K562 (cell line): ENCODE measurements around the gene SPAG7. TPM values are rescaled to one million over a fixed set of nuclear protein-coding genes. Genes with fewer than 3 reads are reported as not detected.

Source experiments
- ATF7 ChIP-seq: fragments of 450-650 bp; IDR thresholded peaks from 2 replicates; pipeline ENCODE4 v1.7.1; 2014; ENCODE audit warnings: mild to moderate bottlenecking, moderate library complexity
- HBP1 ChIP-seq: fragments of 450-650 bp; formaldehyde crosslinking; IDR thresholded peaks from 2 replicates; pipeline ENCODE4 v1.4.0; 2022; ENCODE audit warnings: missing genetic modification characterization
- MGA ChIP-seq: fragments of 450-650 bp; IDR thresholded peaks from 2 replicates; pipeline ENCODE4 v1.6.1; 2016; ENCODE audit warnings: mild to moderate bottlenecking, moderate library complexity
- NFIC ChIP-seq: fragments of 450-650 bp; IDR thresholded peaks from 2 replicates; pipeline ENCODE4 v1.6.1; 2017; ENCODE audit warnings: mild to moderate bottlenecking, inconsistent platforms
- NUFIP1 ChIP-seq: fragments of 450-650 bp; IDR thresholded peaks from 2 replicates; pipeline ENCODE4 v1.6.1; 2018; ENCODE audit not compliant: partially characterized antibody
- PBX2 ChIP-seq, 2 experiments: IDR thresholded peaks in 1 of 2; conservative IDR thresholded peaks in 1 of 2; 2 replicates each; pipeline ENCODE4 v1.6.1; 2016; ENCODE audit warnings: low read depth in 2 of 2, mild to moderate bottlenecking in 1 of 2, missing compliant biosample characterization in 1 of 2, missing genetic modification characterization in 1 of 2, moderate library complexity in 1 of 2
- PRPF4 ChIP-seq: fragments of 200-400 bp; formaldehyde crosslinking; IDR thresholded peaks from one replicate; pipeline ENCODE4 v1.6.1; 2017; ENCODE audit warnings: low read length, low read depth, mild to moderate bottlenecking; ENCODE audit not compliant: insufficient read depth, poor library complexity, severe bottlenecking
- USF2 ChIP-seq: sonication (generic); formaldehyde crosslinking; IDR thresholded peaks from 2 replicates; pipeline ENCODE4 v1.5.0; 2020; ENCODE audit warnings: missing genetic modification reagents
- ZC3H4 ChIP-seq: sonication (generic); formaldehyde crosslinking; IDR thresholded peaks from 2 replicates; pipeline ENCODE4 v1.9.0; 2021; ENCODE audit warnings: missing genetic modification reagents, borderline replicate concordance
- polyA plus RNA-seq, 8 experiments: library from polyadenylated mRNA; depleted of rRNA in 4 of 8; stranded (reverse) in 5 of 8; unstranded in 3 of 8; fragments of >200 nt; fragmentation: Nextera tagmentation in 2 of 8; fragmentation: Illumina TruSeq in 1 of 8; extraction: Ambion mirVana in 2 of 8; extraction: Trizol in 1 of 8; gene quantifications; 2 replicates each; pipeline versions ENCODE4 v1.2.1 to v1.2.3, GENCODE V29; 2011 to 2014; ENCODE audit warnings: inconsistent platforms in 1 of 8, missing spikeins in 1 of 8
- total RNA-seq, 7 experiments: library from RNA; depleted of rRNA in 6 of 7; stranded (reverse); fragments of >200 nt in 6 of 7; fragmentation: Illumina TruSeq in 2 of 7; extraction: Trizol in 2 of 7; gene quantifications; 2 replicates each; pipeline versions ENCODE4 v1.2.1 to v1.2.3, GENCODE V29; 2011 to 2021; ENCODE audit warnings: low replicate concordance in 1 of 7

The SPAG7 gene
- total and polyA plus RNA-seq, 9 of the 15 experiments (the other 6 are each of a cell fraction or from before 2014, with no cell fraction given) = 5.6 to 53.5 (median 36.3) TPM

GRCh38 chr17:4949321-4950074 lies 18.1 kb downstream of the SPAG7 start (continued):
- TF ChIP-seq MGA (peak; percentile 90), NFIC (peak; percentile 56), PBX2 (CRISPR knock-in tag; IDR thresholded peaks at IDR 0.05; ENCODE audit: low read depth) (no peak), PBX2 (tag; conservative IDR thresholded peaks at IDR 0.05; ENCODE audit: low read depth) (no peak), USF2 (no peak), HBP1 (CRISPR knock-in tag) (no peak), NUFIP1 (no peak), ZC3H4 (CRISPR knock-in tag) (no peak), ATF7 (peak; percentile 61; the same call in 1 of the 2 replicates), PRPF4 (peak; percentile 36)
